NT2/D1 (cell line): Measurements from ENCODE around the gene RBM28.

ENCODE experiments used
- YY1 ChIP-seq: IDR thresholded peaks from 2 replicates; pipeline ENCODE4 v1.6.1; 2011; ENCODE audit not compliant: insufficient read length, insufficient read depth
- ZNF274 ChIP-seq: IDR thresholded peaks from 2 replicates; pipeline ENCODE4 v1.6.1; 2011; ENCODE audit warnings: mild to moderate bottlenecking, low read depth, low read length

DNA sequence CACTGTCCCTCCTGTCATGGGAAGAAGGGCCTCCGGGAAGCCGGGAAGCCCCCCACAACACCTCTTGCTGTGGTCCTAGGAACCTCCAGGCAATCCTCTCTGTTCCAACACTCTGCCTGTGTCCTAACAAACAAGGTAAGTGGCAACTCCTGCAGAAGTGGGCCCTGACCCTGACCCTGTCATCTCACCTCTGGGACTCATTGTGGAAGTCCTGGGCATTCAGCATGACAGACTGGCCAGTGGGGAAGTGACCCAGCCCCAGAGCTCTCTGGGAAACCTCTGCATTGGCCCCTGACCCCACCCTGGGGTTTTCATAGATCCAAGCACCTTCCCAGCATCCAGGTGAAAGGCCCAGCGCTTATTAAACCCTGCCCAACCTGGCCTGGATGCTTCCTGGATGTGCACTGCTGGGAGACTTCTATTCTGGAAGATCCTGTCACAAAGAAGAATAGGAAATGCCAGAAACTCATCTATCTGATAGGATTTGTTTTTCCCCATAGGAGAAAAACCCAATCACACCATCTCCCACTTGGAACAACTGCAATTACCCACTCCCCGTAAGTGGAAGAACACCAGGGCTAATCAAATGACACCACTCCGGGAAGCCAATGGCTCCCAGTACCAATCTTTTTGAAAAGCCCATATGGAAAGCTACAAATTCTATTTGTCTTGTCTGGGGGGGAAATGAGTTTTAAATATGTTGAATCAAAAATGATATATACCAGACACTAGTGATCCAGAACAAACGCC lies 78.4 kb downstream of the RBM28 start:
- no peak for TF ChIP-seq ZNF274
- no peak for TF ChIP-seq YY1
